ENCODE measurements around the gene PPP2R2C.

DNA sequence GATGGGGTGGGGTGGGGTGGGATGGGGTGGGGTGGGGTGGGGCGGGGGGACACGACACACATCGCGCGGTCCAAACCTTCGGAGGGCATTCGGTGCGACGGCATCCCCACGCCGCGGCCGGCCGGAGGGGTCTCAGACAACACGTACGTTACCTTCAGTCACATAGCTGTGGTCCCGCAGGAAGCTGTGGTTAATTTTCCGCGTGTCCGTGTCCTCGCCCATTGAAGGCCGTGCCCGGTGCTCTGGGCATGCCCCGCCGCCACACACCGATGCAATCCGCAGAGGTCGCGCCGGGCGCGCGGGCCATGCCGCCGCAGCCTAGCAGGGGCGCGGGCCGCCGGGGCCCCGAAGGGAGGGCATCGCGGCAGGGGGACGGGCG, 417 bp downstream of the PPP2R2C start:
- TF ChIP-seq, protein P1, sequence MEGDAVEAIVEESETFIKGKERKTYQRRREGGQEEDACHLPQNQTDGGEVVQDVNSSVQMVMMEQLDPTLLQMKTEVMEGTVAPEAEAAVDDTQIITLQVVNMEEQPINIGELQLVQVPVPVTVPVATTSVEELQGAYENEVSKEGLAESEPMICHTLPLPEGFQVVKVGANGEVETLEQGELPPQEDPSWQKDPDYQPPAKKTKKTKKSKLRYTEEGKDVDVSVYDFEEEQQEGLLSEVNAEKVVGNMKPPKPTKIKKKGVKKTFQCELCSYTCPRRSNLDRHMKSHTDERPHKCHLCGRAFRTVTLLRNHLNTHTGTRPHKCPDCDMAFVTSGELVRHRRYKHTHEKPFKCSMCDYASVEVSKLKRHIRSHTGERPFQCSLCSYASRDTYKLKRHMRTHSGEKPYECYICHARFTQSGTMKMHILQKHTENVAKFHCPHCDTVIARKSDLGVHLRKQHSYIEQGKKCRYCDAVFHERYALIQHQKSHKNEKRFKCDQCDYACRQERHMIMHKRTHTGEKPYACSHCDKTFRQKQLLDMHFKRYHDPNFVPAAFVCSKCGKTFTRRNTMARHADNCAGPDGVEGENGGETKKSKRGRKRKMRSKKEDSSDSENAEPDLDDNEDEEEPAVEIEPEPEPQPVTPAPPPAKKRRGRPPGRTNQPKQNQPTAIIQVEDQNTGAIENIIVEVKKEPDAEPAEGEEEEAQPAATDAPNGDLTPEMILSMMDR (conservative IDR thresholded peaks at IDR 0.05; ENCODE audit: low read depth, low read length): no peak
- TF ChIP-seq EZH2 (IDR thresholded peaks at IDR 0.05; ENCODE audit: low read length, unreplicated experiment): no peak

Measured in PC-3 (cell line).